ENCODE data around the gene ANKRD44.
"Not testable (repeated sequence)": the region's sequence is repeated elsewhere in the genome, so short reads cannot be mapped to it uniquely, and the experiment has no call there.

The ANKRD44 gene

GRCh38 chr2:197256547-197257170, 53.9 kb downstream of the ANKRD44 start:
- DNase-seq: no peak

GRCh38 chr2:197256021-197256420, 54.6 kb downstream of the ANKRD44 start:
- DNase-seq: no peak

- DNase-seq: peak; percentile 87
Measured at GRCh38 chr2:197255543-197255942, 55.0 kb downstream of the ANKRD44 start.

- no peak for DNase-seq
Measured at GRCh38 chr2:197254776-197255530, 55.6 kb downstream of the ANKRD44 start.

GRCh38 chr2:197251576-197251975, 59.0 kb downstream of the ANKRD44 start:
- DNase-seq: no peak

GRCh38 chr2:197251163-197251562, 59.4 kb downstream of the ANKRD44 start:
- DNase-seq: no peak

- DNase-seq: no peak
Measured at GRCh38 chr2:197250084-197250397, 60.5 kb downstream of the ANKRD44 start.

- no peak for DNase-seq
Measured at GRCh38 chr2:197249381-197250083, 61.0 kb downstream of the ANKRD44 start.

GRCh38 chr2:197248623-197249022, 62.0 kb downstream of the ANKRD44 start:
- DNase-seq: peak; percentile 49

- DNase-seq: no peak
Measured at GRCh38 chr2:197248001-197248401, 62.6 kb downstream of the ANKRD44 start.

- DNase-seq: no peak
Measured at GRCh38 chr2:197247083-197247482, 63.5 kb downstream of the ANKRD44 start.

GRCh38 chr2:197245829-197246804, 64.5 kb downstream of the ANKRD44 start:
- DNase-seq: no peak

GRCh38 chr2:197244349-197244748, 66.2 kb downstream of the ANKRD44 start:
- no peak for DNase-seq

GRCh38 chr2:197242719-197243118, 67.9 kb downstream of the ANKRD44 start:
- DNase-seq: no peak

- DNase-seq: no peak
Measured at GRCh38 chr2:197241596-197241995, 69.0 kb downstream of the ANKRD44 start.

- no peak for DNase-seq
Measured at GRCh38 chr2:197241153-197241552, 69.4 kb downstream of the ANKRD44 start.

- DNase-seq: peak; percentile 61
Measured at GRCh38 chr2:197240421-197241041, 70.0 kb downstream of the ANKRD44 start.

GRCh38 chr2:197240018-197240417, 70.6 kb downstream of the ANKRD44 start:
- not testable (repeated sequence) for DNase-seq

- peak; percentile 47 for DNase-seq
Measured at GRCh38 chr2:197239434-197239833, 71.1 kb downstream of the ANKRD44 start.

GRCh38 chr2:197238043-197238365, 72.6 kb downstream of the ANKRD44 start:
- peak; percentile 59 for DNase-seq

- no peak for DNase-seq
Measured at GRCh38 chr2:197237291-197238042, 73.1 kb downstream of the ANKRD44 start.

- DNase-seq: no peak
Measured at GRCh38 chr2:197236816-197237215, 73.8 kb downstream of the ANKRD44 start.
